ENCODE results near the gene CLDN9.

Gene CLDN9

DNA sequence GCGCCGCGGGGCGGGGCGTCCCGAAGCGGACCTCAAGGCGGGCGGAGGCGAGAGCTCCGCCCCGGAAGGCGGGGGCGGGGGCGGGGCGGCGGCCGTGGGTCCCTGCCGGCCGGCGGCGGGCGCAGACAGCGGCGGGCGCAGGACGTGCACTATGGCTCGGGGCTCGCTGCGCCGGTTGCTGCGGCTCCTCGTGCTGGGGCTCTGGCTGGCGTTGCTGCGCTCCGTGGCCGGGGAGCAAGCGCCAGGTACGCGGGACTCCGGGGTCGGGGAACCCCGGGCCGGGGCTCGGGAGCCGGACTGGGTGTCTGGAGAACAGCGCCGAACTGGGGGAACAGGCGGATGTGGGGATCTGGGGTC lies 7.5 kb downstream of the CLDN9 start, which contains the start of gene TNFRSF12A:
TSS of gene TNFRSF12A (plus strand) at position 122 of the 357 bp plus-strand sequence. CDS start at position 152, 30 bp downstream.
- peak; percentile 48 for DNase-seq

DNA sequence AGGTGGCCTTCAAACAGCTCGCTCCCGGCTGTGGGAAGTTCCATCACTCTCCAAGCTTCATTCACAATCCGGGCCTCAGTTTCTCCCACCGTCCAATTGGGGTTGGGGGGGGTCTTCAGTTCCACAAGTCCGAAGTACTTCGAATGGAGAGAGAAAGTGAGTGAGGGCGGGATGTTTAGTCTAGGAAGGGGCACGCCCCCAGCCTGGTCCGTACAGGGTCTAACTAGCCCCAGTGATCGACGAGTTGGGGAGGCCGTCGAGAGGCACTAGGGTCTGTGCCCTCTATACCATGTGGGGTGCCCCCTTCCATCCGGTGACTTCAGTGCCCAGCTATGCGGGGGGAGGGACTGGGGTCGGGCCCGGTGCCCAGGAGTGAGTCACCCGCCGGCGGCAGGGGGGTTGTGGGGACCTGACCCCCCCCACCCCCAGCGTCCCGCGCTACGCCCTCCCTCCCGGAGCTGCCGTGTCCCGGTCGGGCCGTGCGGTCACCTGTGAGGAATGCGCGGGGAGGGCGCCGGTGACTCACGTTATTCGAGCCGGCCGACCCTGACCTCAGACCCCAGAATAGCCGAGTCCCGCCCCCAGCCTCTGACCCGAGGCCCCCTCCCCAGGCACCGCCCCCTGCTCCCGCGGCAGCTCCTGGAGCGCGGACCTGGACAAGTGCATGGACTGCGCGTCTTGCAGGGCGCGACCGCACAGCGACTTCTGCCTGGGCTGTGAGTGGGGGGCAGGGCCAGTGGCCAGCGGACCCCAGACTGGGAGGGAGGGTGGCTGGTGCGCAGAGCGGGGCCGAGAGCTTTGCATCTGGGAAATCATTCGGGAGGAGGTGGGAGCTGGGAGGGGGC lies 8.1 kb downstream of the CLDN9 start:
- DNase-seq = peak; percentile 52

- DNase-seq = peak; percentile 79
These were observed 8.9 kb downstream of the CLDN9 start for GRCh38 chr16:3021449-3022207.

- peak; percentile 94 for DNase-seq
These were observed 9.5 kb downstream of the CLDN9 start for GRCh38 chr16:3022208-3022683.

DNA sequence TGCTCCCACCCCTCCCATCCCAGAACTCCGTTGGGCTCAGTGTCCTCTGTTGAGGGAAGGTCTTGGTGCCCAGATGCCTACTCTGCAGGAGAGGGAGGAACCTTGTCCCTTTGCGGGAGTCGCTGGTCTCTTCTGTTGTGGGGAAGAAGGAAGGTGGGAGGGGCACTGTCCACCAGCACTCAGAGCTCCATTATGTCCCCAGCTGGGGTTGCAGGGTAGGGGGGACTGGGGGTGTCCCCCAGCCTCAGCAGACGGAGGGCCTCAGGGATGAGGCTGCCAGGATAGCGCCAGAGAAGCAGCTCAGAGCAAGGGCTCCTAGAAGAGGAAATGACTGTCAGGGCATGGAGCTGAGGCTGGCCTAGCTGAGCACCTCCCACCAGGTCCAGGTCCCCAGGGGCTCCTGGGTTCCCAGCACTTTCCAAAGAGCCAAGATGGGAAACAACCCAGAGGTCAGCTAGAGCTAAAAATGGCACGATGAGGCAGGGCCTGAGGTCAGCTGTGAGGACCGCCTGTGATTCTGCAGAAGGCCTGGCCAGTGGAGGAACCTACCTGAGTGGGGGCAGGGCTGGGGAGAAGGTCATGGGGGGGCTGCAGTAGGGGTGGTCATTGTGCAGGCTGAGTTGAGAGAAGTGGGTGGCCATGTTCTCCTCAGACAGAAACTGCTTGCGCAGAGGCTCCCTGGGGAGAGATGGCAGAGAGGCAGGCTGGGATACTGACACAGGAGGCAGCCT lies 10.1 kb downstream of the CLDN9 start:
- no peak for DNase-seq

- peak; percentile 34 for DNase-seq
These were observed 10.6 kb downstream of the CLDN9 start for GRCh38 chr16:3023415-3023668.

GRCh38 chr16:3023669-3024478 lies 11.2 kb downstream of the CLDN9 start, which contains the start of the genes HCFC1R1 and THOC6:
Gene HCFC1R1, minus strand, starts transcription at chr16:3023942. Its CDS starts 1 bp downstream, at chr16:3023941.
Gene THOC6, plus strand, starts transcription at chr16:3024035. Its CDS starts 292 bp downstream, at chr16:3024327.
- DNase-seq = peak; percentile 96

- no peak for DNase-seq
These were observed 12.6 kb downstream of the CLDN9 start for GRCh38 chr16:3025032-3026002.

GRCh38 chr16:3026003-3026378 lies 13.3 kb downstream of the CLDN9 start:
- no peak for DNase-seq

GRCh38 chr16:3026609-3027488 lies 14.1 kb downstream of the CLDN9 start:
- no peak for DNase-seq

DNA sequence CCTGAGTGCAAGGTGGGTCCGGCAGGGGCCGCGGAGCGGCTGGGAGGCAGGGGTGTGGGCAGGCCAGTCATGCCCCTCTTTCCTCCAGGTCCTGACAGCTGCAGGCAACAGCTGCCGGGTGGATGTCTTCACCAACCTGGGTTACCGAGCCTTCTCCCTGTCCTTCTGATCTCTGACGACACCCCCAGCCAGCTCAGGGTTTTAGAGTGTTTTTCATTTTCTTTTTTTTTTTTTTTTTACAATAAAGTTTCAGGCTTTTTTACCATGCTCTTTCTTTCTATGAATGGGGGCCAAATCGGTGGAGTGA lies 14.7 kb downstream of the CLDN9 start:
- DNase-seq = no peak

DNA sequence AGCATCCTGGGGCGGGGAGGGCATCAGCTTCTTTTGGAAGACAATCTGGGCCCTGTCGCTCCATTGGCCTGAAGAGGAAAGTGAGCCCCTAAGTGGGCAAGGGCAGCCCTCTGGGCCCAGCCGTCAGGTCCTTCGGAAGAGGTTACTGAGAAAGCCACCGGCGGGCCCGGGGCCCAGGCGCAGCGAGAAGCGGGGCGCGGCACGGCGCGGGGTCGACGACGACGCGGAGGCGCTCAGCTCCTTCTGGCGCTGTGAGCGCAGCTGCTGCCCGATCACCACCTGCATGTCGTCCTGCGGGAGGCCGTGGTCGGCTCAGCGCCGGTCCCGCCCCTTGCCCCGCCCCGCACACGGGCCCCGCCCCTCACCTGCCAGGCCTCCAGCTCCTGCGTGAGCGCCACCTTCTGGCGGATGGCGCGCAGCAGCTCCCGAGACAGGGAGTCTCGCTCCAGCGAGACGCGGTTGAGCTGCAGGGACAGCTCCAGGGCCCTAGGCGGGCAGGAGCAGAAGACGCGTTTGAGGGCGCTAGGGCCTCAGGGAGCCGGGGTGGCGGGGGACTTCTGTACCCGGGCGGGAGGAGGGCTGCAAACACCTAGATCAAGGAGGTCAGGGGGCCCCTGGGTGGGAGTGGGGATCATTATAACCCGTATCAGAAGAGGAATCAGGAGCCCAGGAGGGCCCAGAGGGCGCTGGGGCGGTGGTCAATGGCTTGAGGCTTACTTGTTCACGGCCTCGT lies 15.4 kb downstream of the CLDN9 start:
- peak; percentile 86 for DNase-seq

DNA sequence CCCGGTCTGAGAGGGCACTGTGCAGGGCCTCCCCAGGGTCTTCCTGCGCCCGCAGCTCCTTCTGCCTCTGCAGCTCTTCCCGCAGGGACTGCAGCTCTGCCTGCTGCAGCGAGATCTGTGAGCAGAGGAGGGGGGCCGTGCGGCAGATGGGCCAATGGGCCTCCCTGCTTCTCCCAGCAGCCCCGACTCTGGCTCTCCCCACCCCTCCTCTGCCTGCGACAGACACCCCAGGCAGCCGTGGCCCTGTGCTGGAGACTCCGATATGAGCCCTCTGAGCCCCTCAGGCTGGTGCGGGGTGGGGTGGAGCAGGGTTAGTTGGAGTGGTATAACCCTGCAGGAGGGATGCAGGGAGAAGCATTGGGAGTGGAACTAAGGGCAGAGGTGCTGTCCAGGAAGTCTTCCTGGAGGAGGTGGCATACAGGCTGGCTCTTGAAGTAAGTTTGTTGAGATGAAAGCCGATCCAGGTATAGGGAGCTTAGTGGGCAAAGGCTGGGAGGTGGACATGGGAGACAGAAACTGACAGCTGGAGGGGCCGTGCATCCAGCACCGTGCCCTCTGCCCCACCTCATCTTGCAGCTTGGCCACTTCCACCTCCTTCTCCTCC lies 16.1 kb downstream of the CLDN9 start:
- no peak for DNase-seq

DNA sequence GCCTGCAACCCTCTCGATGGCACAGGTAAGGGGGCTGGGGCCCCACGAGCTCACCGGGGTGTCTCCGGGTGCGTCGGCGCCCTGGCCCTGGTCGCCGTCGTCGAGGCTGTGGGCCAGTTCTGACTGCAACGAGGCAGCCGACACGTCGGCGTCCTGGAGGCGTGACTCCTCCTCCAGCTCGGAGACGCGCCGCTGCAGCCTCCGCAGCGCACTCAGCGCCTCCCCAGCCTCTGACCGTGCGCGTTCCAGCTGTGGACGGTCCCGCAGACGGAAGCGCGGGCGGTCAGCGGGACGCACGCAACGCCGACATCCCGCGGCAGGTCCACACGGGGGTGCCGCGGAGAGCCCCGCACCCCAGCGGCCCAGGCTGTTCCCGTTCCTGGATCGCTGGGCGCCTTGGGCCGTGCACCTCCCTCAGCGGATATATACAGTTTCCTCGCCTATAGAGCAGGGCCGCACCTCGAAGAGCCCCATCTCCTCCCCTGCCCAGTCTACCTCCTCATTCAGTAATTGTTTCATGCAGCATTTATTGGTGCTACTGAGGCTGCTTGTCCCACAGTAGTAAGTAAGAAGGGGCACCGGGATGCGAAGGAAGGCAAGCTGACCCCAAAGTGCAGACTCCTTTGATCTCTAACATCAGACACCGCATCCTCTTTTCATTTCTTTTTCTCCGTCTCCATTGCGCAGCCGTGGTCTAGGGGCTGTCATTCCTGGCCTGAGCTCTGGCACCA lies 16.9 kb downstream of the CLDN9 start:
- peak; percentile 55 for DNase-seq

GRCh38 chr16:3030222-3031212 lies 17.8 kb downstream of the CLDN9 start:
- DNase-seq = no peak

GRCh38 chr16:3032624-3033023 lies 19.9 kb downstream of the CLDN9 start:
- DNase-seq = no peak

DNA sequence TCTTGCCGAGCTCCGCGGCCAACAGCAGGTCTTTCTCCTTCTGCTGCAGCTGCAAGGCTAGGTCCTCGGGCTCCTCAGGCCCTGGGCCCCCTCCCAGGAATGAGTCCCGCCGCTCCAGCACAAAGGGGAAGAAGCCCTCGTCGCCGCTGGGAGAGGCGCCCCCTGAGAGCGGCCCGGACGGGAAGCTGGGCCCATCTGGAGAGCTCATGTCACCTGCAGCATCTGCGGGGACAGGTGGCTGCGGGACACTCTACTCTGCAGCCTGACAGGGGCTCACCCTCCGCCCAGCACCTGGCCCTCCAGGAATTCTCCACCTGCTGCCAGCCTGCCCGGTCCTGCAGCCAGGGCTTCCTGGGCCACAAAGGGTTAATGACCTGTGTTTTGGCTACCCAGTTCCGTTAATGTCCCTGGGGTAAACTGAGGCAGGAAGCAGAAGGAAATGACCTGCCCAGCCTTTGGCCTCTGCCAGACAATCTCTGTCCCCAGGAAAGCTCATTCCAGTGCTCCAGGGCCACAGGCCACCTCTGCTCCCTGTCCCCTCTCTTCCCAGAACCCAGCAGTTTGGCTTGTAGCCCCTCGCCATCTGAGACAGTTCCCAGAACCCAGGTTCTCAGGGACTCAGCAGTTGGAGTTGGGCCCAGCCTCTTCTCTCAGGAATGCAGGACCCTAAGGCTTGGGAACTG lies 22.7 kb downstream of the CLDN9 start:
- no peak for DNase-seq
